ENCODE measurements around the gene EML4.

Gene EML4

DNA sequence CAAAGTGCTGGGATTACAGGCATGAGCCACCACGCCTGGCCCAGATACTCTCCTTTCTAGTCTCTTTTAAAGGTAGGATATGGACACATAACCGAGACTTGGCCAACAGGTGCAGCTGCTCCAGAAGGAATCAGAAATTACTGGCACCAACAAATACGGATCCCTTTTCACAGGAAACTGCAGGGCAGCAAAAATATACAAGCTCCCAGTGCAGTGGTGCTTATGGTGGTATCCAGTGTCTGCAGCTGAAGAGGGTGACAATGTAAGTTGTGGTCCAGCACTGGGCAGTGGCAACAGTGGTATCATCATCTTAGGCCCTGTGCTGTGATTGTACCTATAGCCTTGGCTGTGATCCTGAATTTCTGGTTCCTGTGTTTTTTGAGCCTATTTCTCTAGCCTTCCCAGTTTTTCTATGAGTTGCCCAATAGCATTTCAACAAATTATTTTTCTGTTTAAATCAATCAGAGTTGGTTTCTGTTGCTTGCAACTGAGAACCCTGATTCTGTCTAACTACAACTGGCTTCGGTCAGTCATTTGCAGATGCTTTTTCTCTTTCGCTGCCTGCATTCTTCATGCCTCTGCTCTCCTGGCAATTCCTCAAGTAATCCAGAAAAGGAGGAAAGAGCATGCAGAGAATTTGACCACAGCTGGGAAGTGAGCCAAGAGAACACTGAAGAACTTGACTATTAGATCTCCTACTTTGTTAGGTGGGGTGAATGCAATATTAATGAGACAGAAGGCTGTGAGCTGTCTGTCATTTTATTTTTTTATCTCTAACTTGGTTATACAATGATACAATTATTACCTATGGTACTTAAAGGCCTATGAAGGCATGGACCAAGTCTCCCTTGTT lies 30.8 kb upstream of the EML4 start:
- DNase-seq (ENCODE audit: low read depth in 2 of 2): no peak

DNA sequence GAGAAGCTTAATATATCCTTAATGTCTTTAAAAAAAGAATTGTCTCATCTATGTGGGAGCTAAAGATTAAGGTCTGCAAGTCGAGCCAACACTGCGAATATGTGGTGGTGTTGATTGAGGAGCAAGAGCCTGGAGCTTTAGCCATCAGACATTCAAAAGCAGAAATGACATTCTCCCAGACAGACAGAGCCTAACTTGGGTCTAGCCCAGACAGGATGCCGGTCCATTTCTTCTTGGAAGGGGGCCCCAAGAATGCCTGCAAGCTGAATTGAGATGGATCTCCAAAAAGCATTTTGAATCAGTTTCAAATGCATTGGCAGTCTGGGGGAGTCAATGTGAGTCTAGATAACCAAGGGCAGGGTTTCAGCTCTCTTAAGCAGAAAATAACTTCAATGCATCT lies 30.1 kb upstream of the EML4 start:
- no peak for DNase-seq (ENCODE audit: low read depth in 2 of 2)

- no peak for DNase-seq (ENCODE audit: low read depth in 2 of 2)
These were observed 28.7 kb upstream of the EML4 start for GRCh38 chr2:42140496-42140895.

GRCh38 chr2:42141687-42142546 lies 27.2 kb upstream of the EML4 start:
- DNase-seq (ENCODE audit: low read depth in 2 of 2): no peak

DNA sequence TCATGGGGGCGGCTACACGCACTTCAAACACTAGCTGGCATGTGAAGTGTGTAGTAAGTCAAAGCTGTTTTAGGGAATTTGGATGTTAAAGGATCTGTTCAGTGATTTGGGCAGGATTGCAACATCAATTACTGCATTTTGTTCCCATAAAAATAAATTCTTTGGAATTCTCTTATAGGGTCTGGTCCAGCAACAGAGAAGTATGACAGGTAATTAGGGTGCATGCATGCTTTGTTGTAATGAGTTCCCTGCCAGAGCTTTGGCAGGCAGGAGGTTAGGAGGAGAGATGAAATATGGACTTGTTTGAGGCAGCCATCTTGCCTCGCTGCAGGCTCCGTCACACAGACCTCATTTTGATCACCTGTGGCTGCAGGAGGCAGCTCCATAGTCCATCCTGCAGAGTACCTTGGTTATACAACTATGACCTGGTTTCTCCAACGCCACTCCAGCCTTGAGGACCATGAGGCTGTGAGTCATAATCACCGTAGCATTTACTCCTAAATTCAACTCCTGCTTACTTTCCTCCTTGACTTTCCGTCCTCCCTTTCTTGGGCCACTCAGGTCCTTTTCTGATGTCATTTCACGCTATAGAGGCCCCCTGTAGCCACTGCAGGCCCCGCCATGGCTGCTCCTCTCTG lies 26.5 kb upstream of the EML4 start:
- no peak for DNase-seq (ENCODE audit: low read depth in 2 of 2)

- no peak for DNase-seq (ENCODE audit: low read depth in 2 of 2)
These were observed 21.4 kb upstream of the EML4 start for GRCh38 chr2:42147641-42148274.

DNA sequence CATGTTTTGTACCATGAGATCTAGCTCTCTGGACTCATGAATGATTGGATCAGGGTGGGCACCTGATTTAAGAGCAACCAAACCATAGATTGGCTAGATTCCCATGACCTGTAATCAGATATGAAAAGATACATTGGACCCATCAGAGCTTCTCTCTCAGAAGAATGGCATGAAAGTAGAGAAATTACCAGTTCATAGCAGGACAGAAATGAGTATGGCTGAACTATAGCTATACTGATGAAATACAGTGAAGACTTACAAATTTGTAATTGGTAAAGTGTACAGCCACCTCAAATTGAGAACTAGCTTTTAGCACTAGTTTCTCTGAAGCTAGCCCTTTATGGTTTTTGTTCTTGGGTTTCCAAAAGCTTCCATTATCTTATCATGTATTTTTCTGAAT lies 19.0 kb upstream of the EML4 start:
- no peak for DNase-seq (ENCODE audit: low read depth in 2 of 2)

DNA sequence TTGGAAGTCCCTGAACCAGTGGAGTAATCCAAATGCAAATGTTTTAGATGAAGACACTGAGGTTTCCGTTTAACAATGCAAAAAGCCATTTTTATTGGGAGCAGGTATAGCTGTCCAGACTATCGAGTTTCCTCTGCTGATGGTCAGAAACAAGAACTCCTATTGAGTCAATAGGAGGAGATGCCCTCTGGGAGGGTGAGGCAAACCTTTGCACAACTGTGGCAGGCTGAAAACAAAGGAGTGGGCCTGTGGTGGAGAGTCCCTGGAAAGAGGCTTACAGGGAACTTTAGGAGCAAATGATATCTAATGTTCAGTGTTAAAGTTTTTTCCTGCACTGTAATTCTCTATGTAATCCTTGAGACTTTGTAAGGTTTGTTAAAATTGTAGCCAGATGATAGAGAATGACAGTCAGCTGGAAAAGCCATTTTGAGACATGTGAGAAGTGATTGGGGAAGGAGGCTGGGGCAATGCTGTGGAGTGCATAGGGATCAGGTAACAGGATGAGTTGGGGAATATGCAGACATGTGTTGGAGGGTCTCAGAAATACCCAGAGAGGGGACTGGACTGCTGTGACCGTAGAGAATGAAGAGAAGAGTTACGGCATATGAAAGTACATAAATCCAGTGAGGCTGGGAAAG lies 15.1 kb upstream of the EML4 start:
- DNase-seq (ENCODE audit: low read depth in 2 of 2): no peak

GRCh38 chr2:42156721-42157120 lies 12.4 kb upstream of the EML4 start:
- no peak for DNase-seq (ENCODE audit: low read depth in 2 of 2)

GRCh38 chr2:42161444-42161843 lies 7.7 kb upstream of the EML4 start:
- DNase-seq (ENCODE audit: low read depth in 2 of 2): no peak

DNA sequence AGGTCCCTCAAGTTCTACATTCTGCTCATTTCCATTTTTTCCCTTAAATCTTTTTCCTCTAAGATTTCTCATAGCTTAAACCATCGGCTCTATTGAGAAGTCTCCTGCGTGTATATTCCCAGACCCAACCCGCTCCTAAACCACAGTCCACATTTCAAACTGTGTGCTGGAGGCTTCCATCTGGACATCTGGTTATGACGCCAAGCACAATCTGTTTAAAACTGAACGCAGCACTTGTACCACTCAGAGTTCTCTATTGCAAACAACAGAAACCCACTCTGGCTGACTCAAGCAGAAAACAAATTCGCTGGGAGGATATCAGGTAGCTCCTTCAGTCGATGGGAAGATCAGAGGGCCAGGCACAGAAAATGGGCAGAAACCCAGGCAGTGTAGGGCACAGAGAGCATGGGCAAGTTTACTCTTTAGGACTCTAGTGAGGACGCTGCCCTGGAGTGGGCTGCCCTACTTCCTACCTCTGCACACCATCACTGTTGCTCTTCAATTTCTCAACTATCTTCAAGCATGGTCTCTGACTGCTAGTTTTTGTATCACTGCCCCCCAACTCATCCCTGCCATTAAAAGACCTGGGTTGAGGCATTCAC lies 5.6 kb upstream of the EML4 start:
- no peak for DNase-seq (ENCODE audit: low read depth in 2 of 2)

- DNase-seq (ENCODE audit: low read depth in 2 of 2): no peak
These were observed 5.1 kb upstream of the EML4 start for GRCh38 chr2:42164046-42164445.

- no peak for DNase-seq (ENCODE audit: low read depth in 2 of 2)
These were observed 4.2 kb upstream of the EML4 start for GRCh38 chr2:42164971-42165370.

DNA sequence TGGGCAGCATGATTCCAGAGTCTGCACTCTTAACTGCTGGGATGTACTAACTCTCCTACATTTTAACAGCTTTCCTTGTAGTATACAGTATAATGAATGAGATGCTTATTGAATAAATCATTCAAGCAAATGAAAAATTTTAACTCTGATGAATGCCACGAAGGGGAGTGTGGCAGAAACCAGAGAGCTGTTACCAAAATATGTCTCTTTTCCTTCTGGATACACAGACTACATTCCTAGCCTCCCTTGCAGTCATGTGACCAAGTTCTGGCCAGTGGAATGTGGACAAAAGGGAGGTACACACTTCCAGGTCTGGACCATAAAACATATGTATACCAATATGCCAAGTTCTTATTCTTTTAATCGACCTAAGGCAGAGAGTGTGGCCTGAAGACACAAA lies 1.7 kb upstream of the EML4 start:
- no peak for DNase-seq (ENCODE audit: low read depth in 2 of 2)

DNA sequence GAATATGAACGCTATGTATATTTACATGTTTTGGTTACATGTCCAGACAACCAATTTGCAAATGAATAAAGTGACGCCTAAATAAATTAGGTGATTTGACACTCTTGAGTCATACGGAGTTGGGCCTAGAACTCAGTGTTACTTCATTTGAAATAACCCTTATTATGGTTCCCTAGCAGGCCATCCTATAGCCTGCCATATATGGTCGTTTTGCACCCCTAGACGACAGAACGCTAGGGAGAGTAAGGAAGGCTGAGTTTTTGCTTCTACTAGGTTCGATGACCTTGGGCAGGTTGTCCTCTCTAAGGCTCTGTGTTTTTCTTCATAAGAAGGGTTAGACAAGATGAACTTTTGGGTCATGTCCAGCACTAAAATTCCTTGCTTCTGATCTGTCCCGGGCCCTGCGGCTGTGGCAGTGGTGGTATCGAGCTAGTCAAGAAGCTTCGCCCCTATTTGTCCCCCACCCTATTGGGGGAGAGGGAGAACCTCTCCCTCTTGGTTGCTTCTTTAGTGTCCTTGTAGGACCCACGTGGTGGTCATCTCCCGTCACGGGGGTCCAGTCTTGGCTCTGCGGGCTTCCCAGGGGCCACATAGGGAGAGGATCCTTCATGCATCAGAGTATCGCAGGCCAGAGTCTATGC lies 574 bp upstream of the EML4 start:
- no peak for DNase-seq (ENCODE audit: low read depth in 2 of 2)

DNA sequence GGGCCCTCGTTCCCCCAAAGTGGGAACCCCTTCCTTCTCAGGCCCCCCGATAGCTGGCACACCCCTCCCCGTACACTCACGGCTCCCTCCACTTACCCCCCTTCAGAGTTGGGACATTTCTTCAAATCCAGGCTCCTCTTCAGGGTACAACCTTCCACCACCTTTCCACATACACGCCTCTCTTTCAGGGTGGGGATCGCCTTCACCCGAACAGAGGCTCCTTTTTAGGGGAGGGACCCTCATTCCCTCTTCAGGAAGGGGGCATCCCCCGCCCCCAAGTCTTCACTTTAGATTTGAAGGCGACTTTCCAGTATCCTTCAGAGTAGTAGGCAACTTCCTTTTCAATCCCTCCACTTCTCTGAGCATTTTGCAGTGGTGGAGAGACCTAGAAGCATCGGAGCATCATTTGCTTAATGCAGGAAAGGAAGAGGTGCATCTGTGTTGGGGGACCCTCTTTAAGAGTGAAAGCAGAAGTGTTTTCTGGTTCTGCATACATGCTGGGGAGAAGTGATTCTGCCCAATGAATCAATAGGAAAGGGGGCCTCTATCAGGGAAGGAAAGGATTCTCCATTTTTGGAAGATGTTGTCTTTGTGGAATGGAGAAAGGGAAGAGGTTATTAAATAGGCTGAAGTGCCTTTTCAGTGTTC lies 845 bp downstream of the EML4 start:
- no peak for DNase-seq (ENCODE audit: low read depth in 2 of 2)

DNA sequence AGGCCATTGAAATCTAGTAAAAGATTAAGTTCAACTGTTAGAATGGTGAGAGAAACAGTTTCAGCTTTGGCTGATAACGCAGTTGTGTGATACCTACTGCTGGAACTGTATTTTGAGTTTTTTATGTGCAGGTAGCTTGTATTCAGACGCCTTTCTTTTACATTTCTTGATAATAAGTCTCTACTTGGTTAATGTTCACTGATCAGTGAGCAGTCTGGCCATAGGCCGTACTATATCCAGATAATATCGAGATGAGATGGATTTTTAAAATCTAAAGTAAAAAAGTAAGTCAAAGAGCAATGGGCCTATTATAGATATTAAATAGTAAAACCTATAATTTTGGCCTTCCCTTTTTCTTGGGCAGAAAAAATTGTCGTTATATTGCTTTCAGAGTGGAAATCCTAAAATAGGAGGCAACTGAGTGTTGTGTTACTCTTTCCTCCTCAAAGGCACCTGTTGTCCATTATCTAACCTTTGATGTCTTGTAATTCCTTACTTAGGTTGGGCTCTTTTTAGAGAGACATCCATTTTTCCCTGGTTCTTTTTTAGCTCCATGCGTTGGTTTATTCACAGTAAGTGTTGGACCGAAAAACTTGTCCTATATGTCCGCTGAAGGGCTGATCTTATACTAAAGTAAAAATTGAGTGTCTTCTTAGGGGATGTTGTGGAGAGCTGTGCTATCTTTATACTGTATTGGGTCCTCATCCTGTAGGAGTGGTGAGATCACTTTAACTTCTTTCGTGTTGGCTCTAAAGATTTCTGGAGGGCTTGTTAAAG lies 1.7 kb downstream of the EML4 start:
- DNase-seq (ENCODE audit: low read depth in 2 of 2): no peak

DNA sequence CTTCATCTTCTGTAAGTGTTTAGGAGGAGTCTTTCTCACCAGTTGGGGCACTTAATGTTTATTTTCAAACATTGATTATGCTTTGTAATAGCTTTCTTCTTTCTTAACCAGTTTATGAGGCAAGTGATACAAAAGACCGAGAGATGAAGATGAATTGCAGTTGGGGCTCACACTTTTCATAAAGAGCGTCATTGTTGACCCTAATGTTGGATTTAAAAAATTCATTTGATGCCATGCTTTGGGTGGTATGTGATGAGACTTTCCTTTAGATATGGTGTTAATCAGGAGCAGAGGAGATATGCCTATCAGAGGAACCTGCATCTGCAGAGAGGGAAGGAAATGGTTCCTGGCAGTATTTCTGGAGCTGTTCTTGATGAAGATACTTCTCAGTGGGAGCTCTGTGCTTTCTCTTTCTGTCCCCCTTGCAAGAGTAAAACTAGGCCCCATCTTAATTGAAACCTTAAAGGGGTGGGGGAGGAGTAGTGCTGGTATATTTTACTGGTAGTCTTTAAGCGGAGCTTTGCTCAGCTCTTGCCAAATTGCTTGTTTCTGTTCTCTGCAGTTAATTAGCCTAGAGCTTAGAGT lies 2.3 kb downstream of the EML4 start:
- no peak for DNase-seq (ENCODE audit: low read depth in 2 of 2)

- no peak for DNase-seq (ENCODE audit: low read depth in 2 of 2)
These were observed 2.9 kb downstream of the EML4 start for GRCh38 chr2:42172020-42172419.
